ENCODE results near the gene AHNAK2.

DNA sequence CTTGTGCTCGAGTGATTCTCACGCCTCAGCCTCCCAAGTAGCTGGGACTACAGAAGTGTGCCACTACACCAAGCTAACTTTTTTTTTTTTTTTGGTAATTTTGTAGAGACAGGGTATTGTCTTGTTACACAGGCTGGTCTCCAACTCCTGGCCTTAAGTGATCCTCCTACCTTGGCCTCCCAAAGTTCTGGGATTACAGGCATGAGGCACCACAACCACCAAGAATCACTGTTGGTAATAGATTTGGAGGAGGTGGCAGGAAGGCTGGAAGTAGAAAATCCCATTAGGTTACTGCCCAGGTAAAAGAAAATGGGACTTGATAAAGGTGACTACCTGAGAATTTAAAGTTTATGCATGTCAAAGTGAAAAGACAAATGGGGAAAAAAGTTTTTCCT, 44.1 kb upstream of the AHNAK2 start:
- TF ChIP-seq POLR2A (IDR thresholded peaks at IDR 0.05): no peak
- TF ChIP-seq, protein P1, sequence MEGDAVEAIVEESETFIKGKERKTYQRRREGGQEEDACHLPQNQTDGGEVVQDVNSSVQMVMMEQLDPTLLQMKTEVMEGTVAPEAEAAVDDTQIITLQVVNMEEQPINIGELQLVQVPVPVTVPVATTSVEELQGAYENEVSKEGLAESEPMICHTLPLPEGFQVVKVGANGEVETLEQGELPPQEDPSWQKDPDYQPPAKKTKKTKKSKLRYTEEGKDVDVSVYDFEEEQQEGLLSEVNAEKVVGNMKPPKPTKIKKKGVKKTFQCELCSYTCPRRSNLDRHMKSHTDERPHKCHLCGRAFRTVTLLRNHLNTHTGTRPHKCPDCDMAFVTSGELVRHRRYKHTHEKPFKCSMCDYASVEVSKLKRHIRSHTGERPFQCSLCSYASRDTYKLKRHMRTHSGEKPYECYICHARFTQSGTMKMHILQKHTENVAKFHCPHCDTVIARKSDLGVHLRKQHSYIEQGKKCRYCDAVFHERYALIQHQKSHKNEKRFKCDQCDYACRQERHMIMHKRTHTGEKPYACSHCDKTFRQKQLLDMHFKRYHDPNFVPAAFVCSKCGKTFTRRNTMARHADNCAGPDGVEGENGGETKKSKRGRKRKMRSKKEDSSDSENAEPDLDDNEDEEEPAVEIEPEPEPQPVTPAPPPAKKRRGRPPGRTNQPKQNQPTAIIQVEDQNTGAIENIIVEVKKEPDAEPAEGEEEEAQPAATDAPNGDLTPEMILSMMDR (IDR thresholded peaks at IDR 0.05): no peak
- TF ChIP-seq POLR2AphosphoS5 (IDR thresholded peaks at IDR 0.05): no peak

Measured in upper lobe of left lung (tissue), 4 donors.